Measurements from ENCODE around the gene CACNA1C.

CACNA1C gene

DNA sequence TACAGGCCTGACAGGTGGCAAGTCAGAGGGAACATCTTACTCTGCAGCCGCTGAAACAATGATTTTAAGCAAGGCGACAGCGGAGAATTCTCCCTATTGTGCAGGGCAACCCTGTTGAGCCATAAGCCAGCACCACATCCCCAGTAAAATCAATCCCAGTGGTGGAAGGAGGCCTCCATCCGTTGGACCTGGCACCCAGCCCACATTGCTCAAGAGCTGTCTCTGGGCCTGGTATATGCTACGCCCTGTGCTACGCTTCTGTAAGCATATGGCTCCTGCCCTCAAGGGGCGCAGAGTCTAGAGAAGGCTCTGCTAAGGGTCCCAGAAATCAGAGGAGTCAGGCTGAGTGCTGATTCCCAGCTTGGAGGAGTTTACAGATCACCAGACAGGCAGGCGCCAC lies 265.5 kb downstream of the CACNA1C start:
- no peak for TF ChIP-seq GATA2 (IDR thresholded peaks at IDR 0.05; ENCODE audit: low read depth, low read length)
- TF ChIP-seq GATA3 (IDR thresholded peaks at IDR 0.05; ENCODE audit: low read depth, low read length), result no peak

DNA sequence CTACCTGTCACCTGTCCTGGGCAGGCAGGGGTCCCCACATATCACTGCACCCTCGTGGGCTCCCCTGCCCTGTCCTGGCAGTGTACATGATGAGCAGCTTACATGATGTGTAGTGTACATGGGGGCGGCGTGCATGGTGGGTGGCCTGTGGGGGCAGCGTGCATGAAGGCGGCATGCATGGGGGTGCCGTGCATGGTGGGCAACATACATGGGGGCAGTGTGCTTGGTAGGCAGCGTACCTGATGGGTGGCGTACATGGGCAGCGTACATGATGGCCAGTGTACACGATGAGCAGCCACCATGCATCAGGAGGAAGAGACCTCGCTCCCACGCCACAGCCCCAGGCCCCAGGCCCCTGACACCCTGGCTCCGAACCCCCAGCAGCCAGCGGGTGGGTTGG lies 266.3 kb downstream of the CACNA1C start:
- TF ChIP-seq GATA3 (IDR thresholded peaks at IDR 0.05; ENCODE audit: low read depth, low read length) (no peak), GATA2 (IDR thresholded peaks at IDR 0.05; ENCODE audit: low read depth, low read length) (no peak)

DNA sequence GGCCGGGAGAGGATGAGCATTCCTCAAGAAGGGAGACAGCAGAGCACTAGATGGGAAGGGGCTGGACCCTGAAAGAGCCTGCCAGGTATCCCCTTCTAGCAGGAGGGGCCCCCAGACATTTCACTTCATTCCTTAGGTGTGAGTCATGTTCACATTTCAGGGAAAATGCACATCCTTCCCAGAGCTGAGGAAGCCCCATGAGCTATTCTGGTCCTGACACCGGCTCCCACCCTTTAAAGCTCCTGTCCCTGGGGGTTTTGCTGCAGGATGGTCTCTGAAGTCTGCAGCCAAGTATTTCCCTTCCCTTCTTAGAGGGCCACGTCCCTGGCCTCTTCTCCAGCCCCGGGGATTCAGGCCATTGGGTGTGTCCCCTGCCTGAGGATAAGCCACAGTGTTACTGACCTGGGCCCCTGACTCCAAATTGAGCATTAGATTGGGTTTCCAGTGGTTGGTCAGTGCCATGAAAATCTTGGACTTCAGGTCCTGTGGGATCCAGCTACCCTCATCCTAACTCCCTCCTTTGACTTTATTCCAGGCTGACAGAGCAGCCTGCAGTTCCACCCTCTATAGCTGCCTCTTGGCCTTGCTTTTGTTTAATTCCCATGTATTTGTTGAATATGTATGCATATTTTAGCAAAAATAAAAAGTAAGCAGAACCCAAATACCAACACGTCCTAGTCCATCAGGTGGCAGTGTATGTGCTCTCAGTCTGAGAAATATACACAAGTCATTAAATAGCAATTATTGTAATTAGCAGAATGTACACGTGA lies 267.1 kb downstream of the CACNA1C start:
- no peak for TF ChIP-seq GATA3 (IDR thresholded peaks at IDR 0.05; ENCODE audit: low read depth, low read length)
- no peak for TF ChIP-seq GATA2 (IDR thresholded peaks at IDR 0.05; ENCODE audit: low read depth, low read length)

DNA sequence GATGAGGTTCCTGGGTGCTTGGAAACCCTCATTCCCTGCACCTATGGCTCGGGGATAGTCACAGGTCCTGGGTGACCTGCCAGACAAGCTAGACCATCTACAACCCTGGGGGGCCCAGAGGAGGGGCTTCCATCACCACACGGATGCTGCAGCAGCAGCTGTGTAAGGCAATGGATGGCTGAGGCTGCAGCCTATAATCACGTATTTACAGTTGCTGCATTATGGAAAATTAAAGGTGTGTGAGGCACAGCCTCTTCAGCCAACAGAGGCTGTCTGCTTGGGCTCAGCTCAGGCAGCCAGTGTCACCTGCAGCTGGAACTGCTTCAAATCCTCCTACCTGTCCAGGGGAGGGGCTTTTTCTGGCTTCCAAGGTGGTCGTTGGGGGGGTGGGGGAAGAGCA lies 268.1 kb downstream of the CACNA1C start:
- TF ChIP-seq GATA2 (IDR thresholded peaks at IDR 0.05; ENCODE audit: low read depth, low read length) (no peak), GATA3 (IDR thresholded peaks at IDR 0.05; ENCODE audit: low read depth, low read length) (no peak)

DNA sequence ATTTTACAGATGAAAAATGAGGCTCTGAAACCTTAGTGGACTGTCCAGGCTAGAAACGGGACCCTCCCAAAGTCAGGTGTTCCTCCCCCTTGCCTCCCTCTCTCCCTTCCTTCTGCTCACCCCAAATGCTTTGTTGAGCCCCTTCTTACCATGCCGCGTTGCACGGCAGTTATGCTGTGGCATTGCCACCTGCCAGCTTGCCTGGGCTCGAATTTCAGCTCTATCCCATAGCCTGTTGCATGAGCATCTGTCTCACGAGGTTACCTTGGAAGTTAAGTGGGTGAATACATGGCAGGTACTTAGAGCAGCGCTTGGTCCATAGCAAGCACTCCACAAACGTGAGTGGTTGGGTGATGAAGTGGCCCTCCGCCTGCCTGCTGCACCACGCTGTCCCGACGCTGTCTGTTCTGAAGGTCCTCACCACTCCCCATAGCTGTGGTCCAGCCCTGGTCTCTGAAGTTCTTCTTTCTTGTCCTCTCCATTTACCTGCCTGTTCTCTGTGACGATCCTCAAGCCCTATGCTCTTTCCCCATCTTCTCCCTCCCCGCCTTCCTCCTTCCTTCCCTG lies 269.9 kb downstream of the CACNA1C start:
- TF ChIP-seq GATA3 (IDR thresholded peaks at IDR 0.05; ENCODE audit: low read depth, low read length) (no peak), GATA2 (IDR thresholded peaks at IDR 0.05; ENCODE audit: low read depth, low read length) (no peak)

DNA sequence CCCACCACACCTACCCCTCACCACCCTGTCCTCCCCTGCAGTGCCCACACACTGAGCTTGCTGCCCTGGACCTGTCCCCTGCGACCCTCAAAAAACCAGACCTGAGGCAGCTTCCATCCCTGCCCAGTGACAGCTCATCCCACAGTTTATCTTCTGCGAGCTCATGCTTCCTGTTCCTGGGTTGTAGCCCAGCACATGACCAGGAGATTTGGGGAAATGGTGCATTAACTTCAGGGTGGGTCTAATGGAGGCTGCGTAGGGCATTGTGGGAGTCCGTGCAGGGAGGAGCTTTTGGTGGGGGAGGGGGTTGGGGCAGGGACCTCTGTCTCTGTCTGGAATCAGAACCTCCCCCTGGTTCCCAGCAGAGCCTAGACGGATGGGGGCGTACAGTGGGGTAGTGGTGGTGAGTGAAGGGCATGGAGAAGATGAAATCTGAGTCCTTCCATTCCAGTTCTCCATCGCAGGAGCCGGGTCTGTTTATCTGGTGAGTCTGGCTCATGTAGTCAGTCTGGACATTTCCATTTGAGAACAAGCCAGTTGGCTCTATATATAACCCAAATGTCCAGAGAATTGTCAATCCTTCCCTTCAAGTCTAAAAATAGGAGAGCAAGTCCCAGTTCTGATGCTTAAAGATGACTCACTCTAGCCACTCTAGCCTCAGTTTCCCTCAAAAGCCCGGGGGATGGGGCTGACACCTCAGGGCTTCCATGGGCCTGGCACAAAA lies 270.9 kb downstream of the CACNA1C start:
- no peak for TF ChIP-seq GATA3 (IDR thresholded peaks at IDR 0.05; ENCODE audit: low read depth, low read length)
- no peak for TF ChIP-seq GATA2 (IDR thresholded peaks at IDR 0.05; ENCODE audit: low read depth, low read length)

DNA sequence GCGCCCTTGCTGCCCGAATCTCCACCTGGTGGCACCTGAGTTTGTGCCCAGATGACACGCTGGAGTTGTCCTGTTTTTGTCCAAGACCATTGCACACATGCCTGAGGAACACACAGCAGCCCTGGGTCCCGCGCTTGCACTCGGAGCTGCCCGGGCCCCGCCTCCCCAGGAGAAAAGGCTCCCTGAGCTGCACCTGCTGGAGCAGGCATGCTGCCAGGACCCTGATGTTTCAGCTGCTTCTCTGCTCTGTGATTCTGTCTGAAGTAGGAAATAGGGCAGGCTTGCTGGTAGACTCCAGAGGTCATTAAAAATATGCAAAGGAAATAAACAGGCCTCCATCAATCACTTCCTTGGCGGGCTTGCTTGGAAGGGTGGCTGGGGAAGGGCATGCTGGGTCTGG lies 271.6 kb downstream of the CACNA1C start:
- no peak for TF ChIP-seq GATA2 (IDR thresholded peaks at IDR 0.05; ENCODE audit: low read depth, low read length)
- no peak for TF ChIP-seq GATA3 (IDR thresholded peaks at IDR 0.05; ENCODE audit: low read depth, low read length)

DNA sequence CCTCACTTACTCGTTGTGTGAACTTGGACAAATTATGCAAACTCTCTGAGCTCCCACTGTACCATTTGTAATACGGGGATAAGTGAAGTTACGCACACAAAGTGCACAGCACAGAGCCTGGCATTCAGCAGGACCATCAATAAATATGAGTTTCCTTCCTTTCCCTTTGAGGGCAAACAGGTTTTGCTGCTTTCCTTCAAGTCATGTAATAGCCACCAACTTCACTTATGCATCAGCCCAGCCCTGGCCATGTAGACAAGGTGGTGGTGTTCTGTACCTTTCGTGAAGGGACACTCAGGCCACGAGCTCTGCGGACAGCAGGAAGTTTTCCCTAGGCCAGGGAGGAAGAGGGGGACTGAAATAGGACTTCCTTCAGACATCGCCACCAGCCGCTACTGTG lies 272.7 kb downstream of the CACNA1C start:
- no peak for TF ChIP-seq GATA2 (IDR thresholded peaks at IDR 0.05; ENCODE audit: low read depth, low read length)

DNA sequence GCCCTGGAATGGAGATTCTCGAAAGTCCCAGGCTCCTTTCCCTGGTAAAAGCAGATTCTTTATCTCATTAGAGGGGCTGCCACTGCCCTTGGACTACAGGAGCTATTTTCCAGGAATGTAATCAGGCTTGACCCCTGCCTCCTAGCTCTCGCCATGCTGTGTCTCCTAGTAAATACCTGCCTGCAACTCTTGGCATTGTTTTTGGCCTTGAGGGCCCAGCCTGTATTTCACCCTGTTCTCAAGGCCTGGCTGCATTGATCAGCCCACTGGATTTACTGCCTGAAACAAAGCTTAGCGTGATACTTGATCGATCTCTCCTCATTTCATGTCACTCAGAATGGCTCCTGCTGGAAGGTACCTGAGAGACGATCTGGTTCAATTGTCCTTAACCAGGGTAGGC lies 273.7 kb downstream of the CACNA1C start:
- no peak for TF ChIP-seq GATA2 (IDR thresholded peaks at IDR 0.05; ENCODE audit: low read depth, low read length)
- TF ChIP-seq GATA3 (IDR thresholded peaks at IDR 0.05; ENCODE audit: low read depth, low read length), result no peak

DNA sequence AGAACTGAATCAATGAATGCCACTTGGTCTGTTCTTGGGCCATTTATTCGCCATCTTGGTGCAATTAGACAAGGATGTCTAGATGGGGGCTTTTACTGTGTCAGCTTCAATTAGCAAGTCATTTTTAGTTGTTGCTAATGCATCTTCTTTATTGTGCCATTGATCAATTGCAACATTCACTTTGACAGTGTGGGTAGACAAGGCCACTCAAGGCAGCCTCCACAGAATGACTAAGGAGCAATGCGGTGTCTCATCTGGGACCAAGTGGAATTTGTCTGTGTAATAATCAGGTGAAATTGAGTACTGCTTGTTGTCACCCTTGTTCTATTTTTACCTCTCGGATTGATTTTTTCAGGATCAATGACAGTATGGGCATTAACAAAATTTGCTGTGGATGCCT lies 275.9 kb downstream of the CACNA1C start:
- TF ChIP-seq GATA2 (IDR thresholded peaks at IDR 0.05; ENCODE audit: low read depth, low read length), result no peak
- TF ChIP-seq GATA3 (IDR thresholded peaks at IDR 0.05; ENCODE audit: low read depth, low read length), result no peak

DNA sequence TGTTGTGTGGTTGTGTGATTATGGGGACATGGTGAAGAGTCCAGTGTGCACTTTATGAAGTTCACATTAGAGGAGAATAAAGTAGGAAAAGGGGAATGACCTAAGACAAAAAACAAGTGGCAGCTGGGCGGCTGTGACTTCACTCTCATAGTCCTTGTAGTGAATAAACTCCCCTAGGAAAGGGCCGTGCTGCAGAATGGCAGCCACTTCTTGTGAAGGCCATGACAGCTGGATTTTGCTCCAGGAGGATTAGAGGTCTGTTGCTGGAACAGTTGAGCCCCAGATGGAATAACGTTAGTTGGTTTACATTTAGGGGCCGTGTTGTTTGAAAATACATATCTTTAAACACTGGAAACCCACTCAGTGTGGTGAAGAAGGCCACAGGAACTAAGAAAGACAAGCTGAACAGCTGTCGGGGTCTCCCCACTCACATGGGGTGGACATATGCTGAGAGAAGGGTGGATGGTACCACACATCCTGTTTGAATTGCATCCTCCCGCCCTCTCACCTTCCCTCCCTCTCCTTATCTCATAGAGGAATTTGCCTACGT lies 276.9 kb downstream of the CACNA1C start:
- TF ChIP-seq GATA3 (IDR thresholded peaks at IDR 0.05; ENCODE audit: low read depth, low read length), result no peak
- no peak for TF ChIP-seq GATA2 (IDR thresholded peaks at IDR 0.05; ENCODE audit: low read depth, low read length)

DNA sequence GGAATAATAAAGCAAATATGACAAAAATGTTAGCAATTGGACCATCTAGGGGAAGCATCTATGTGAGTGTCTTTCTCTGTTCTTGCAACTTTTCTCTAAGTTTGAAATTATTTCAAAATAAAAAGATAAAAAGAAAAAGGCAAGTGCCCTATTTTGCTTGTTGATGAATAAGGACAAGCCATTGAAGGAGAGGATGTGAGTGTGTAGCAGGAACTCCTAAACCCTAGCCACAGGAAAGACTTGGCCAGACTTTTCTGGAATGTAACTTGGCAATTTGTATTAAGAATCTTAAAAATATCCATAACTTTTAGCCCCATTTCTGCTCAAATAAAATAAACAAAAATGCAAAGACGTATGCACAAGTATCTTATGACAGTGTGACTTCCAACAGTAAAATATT lies 279.4 kb downstream of the CACNA1C start:
- no peak for TF ChIP-seq GATA3 (IDR thresholded peaks at IDR 0.05; ENCODE audit: low read depth, low read length)

DNA sequence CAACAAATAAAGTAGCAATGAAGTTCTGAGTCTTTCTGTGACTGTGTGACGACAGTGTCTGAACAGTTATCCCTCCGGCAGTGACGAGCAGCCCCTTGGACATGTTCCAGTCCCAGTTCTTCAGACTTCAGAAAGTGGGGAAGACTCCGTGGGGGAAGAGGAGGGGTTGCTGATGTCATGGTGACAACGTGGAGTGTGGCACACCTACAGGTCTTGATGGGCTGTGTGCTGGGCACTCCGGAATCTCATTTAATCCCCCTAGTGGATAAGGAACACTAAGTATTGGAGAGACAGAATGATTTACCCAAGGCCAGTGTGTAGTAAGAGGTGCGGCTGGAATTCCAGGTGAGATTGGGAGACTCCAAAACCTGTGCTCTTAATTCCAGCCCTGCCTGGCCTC lies 280.2 kb downstream of the CACNA1C start:
- TF ChIP-seq GATA3 (IDR thresholded peaks at IDR 0.05; ENCODE audit: low read depth, low read length), result no peak
- no peak for TF ChIP-seq GATA2 (IDR thresholded peaks at IDR 0.05; ENCODE audit: low read depth, low read length)

DNA sequence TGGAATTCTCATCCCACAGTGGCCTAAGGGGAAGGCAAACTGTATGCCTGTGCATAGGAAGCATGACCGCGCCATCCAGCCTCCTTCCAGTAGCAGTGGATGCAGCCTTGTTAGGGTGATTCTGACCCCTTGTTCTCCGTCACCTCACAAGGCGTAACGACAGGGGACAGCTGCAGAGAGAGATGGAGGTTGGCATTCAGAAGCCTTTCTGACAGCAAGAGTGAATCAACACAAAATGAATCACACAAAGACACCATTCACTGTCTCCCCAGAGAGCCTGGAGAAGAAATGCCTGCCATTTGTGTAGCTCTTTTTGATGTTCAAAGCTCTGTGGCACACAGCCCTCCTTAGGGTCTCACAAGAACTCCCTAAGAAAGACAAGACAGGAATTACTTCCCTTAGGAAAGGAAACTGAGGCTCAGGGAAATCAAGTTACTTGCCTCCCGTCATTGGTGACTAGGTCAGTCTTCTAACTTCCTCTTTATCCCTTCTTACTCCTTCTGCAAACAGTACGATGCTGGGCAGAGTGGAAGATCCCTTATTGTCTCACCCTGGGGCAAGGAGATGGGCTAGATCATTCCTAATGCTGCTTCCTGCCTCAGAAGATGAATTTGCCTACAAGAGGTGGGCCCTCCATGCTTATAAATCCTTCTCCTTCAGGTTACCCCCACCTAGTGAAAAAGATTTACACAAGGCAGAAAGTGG lies 280.9 kb downstream of the CACNA1C start:
- TF ChIP-seq GATA3 (IDR thresholded peaks at IDR 0.05; ENCODE audit: low read depth, low read length) (no peak), GATA2 (IDR thresholded peaks at IDR 0.05; ENCODE audit: low read depth, low read length) (no peak)
